GM18507 (cell line): Measurements from ENCODE around the gene TIMP2.

Experiments used
- DNase-seq: peaks from one replicate; pipeline ENCODE4 v3.0.0; 2011; ENCODE audit warnings: low read depth; ENCODE audit not compliant: insufficient read length; ENCODE audit errors: extremely low spot score
- FAIRE-seq: peaks from 2 replicates; lab custom pipeline; 2011; peaks lifted over from hg19 to GRCh38; lab: Jason Lieb, UNC

The TIMP2 gene

DNA sequence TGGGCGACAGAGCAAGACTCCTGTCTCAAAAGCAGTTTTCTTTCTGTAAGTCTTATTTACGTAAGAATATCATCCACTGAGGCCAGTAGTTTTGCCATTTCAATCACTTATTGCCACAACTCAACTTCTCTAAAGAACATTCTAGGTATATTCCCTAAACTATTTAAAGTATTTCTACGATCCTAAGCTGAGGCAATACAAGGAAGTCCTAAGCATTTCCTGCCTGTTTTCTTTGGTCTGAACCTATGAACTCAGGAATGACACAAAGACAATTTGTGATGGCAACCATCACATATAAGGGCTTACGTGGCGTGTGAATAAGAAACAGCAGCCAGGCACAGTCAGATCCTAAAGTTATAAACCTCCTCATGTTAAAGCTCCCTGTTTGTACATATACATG is 98.8 kb downstream of the TIMP2 start:
- no peak for DNase-seq
- no peak for FAIRE-seq

DNA sequence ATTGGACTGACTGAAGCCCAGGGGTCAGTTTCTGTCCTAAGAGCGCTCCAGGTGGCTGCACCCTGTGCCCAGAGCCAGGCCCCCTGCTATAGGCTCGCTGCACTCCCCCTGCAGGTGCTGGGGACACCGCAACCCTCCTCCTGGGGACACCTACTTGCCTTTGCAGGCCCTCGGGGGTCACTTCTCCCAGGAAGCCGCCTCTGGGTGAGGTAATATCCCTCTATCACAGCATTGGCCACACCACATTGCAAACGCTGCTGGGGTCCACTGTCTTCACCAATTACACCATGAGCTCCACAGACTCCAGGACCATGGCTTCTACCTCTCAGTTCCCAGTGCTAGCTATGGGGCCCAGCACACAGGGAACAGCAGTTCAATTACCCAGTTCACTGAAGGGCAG is 99.5 kb downstream of the TIMP2 start:
- DNase-seq = no peak
- FAIRE-seq = no peak

DNA sequence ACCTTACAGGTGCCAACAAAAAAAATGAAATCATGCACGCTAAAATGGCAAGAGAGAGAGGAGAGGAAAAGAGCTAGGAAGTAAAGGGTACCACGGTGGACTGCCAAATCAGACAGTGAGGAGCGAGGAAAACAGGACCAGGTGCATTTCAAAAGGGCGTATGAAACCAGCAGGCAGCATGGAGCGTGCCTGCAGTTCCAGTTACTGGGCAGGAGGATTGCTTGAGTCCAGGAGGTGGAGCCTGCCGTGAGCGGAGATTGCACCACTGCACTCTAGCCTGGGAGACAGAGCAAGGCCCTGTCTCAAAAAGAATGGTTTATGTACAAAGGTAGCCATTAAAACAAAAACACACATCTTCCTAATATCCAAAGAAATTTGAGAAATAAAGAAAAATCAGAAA is 100.9 kb downstream of the TIMP2 start:
- DNase-seq (no peak), FAIRE-seq (no peak)

DNA sequence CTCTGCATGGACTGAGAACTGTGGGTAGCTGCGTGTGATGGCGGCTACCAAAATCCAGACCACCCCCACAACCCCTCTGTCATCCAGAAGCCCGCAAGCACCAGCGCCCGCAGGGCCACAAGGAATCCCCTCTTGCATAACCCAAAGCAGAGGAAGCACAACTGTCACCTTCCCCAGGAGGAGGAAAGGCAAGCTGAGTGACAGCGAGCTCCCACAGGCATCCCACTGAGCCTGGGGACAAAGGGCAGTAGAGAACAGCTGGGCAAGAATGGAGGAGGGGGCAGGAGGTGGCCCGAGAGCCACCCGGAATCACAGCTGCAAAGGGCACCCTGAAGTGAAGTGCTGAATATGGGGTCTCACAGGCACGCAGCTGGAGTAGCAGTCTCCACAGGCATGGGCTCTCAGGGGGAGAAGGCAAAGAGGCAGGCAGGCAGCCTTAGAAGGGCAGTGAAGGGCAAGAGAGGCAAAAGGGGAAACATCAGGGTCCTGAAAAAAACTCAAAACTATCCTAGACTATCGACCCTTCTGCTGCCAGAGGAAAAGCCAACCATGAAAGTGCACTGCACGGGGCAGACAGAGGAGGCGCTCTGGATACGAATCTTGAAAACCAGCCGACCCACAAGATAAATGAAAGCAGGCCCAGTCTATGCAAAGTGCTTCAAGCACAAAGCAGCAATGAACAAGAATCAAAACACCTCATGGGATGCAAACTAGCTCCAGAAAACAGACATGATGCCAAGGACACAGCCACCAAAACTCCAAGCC is 101.7 kb downstream of the TIMP2 start:
- no peak for DNase-seq
- no peak for FAIRE-seq

DNA sequence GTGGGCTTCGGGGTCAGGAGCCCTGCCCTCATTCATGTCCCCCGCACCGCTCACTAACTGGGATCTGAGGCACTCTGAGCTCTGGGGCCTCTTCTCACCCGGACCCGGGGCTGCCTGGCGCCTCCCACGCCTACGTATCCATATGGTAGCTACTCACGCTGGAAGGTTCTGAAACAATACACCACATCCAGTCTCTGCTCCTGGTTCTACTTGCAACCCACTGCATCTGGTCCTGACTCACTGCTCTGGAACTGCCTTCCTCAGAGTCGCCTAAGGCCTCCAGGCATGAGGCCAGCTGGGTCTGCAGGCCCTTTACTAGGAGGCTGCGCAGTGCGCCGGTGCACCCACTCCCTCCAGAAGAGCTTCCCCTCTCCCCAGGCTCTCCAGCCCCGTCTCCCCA is 102.6 kb downstream of the TIMP2 start:
- DNase-seq = no peak
- FAIRE-seq = no peak

DNA sequence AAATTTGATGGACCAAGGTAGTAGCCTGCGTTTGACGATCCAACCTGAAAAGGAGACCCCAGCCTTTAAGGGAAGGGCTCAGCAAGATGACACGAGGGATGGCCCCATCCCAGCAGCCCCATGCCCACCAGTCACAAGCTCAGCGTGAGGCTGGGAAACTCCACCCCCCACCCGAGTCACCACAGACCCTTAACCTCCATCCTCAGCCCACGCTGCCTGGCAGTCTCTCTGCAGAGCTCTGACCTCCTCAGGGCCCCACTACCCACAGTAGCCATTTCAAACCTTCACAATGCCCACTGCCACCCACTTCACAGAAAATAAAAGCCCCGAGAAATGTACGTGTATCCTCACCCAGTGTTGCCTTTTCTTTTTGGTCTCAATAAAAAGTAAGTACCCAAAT is 103.2 kb downstream of the TIMP2 start:
- DNase-seq (no peak), FAIRE-seq (no peak)

DNA sequence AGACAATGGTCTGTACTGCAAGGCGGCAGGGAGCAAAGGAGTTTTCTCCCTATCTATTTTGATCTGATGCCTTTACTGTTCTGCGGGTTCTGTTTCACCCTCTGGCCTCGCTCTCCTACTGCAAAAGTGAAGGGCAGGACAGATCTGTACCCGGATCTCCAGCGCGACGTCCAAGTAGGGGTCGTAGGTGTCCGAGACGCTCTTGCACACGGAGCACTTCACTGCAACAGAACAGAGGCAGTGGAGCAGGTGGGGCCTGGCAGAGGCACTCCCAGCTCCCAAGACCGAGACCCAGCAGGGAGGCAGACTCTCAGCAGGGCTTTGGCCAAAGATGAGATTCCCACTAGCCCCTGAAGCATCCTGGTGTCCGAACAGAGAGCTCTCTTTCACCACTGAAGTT is 104.3 kb downstream of the TIMP2 start:
- DNase-seq (no peak), FAIRE-seq (no peak)

DNA sequence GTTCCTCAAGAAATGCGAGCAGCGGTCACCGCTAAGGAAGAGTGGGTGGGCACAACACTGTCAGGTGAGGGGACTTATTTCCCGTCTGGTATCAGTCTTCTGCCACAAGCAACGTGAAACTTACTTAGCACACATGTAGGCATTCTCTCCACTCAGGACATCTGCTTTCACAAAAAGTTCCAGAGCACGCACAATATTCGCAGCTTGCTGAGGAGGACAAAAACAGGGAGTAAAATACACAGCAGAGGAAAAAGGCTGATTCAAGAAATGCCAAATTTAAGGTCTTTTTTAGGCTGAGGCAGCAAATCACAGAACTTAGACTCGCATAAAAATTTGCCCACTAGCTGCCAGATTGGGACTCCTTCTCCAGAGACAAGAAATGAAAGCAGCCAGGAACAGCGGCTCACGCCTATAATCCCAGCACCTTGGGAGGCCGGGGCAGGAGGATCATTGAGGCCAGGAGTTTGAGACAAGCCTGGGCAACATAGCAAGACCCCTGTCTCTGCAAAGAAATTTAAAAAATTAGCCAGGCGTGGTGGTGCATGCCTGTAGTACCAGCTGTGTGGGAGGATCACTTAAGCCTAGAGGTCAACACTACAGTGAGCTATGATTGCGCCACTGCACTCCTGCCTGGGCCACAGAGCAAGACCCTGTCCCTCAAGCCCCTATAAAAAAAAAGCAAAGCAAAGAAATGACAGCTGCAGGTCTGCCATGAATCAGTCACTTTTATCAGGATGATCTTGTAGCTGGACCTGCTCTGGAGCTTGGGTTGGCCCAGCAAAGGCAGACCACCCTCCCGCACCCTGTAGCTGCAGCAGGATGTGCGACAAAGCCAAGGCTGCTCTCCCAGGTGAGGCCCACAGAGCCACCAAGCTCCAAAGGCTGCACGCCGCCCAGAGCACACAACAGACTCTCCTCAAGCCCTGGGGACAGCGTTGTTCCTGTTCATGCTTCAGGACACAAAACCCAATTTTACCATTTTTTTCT is 105.1 kb downstream of the TIMP2 start:
- FAIRE-seq (no peak), DNase-seq (no peak)

DNA sequence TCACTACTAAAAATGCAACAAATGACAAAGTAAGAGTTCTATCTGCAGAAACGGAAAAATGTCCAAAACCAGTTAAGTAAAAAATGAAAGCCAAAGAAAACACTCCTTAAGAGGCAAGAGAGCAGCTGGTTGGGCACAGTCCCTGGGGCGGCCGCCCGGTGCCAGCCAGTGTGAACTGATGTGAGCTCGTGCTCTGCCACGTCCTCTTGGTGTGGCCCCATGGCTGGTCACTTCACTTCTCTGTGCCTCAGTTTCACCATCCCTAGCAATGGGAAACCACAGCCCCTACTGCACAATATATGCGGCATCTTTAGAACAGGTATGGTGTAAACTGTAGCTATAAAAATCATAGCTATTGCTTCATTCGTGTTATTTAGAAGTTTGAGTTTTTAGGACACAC is 105.8 kb downstream of the TIMP2 start:
- FAIRE-seq (no peak), DNase-seq (no peak)

DNA sequence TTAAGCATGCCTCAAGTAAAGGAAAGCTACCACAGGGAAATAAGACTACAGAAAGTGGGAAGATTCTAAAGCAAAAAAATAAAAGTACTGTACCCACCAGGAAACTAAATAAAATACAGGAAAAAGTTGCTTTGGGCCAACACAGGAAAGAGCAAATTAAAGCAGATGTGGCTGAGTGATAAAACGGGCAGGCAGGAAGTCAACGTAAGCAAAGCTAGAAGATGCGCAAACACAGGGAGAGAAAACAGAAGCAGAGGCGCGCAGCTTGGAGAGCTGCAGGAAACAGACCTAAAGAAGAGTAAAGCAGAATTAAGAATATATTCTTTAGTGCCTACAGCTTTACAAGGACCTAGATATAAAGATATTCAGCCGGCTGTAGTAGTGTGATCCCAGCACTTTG is 106.3 kb downstream of the TIMP2 start:
- FAIRE-seq (no peak), DNase-seq (no peak)

DNA sequence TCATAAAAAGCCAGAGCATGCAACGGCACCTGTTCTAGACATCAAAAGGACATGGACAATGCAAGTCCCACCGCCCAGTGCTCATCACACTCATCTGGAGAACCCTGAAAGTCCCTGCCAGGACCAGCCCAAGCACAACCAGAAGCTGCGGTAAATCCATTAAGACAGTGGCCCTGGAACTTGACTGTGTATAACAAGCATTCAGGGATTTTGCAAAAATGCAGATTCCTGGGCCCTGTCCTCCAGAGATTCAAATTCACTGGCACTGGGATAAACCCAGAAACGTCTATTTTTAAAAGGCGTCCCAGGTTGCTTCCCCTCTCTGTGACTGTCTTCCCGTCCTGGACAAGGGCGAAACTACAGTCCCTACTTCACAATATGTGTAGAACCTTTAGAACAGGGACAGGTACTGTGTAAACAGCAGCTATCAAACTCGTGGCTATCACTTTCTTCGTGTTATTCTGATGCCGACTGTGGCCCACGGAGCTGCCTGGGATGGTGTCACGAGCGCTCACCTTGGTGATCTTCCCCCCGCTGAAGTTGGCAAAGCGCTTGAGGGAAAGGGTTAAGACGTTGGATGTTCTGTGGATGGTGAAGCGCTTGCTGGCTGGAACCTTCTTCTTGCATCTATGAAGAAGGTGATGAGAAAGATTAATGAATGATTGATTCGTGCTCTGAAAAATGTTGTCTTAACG is 106.9 kb downstream of the TIMP2 start:
- FAIRE-seq (no peak), DNase-seq (no peak)

DNA sequence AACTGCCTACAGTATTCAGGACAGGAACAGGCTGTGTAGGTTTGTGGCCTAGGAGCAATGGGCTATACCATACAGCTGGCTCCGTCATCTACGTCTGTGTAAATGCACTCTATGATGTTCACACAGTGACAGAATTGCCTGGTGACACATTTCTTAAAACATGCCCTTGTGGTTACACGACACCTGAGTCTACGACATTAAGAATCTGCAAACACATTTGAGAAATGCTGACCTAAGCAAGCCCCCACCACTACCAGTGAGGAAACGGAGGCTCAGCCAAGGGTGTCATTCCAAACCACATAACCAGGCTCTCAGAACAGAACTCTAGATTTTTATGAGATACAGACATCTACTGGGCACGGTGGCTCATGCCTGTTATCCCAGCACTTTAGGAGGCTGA is 108.1 kb downstream of the TIMP2 start:
- no peak for FAIRE-seq
- DNase-seq = no peak

DNA sequence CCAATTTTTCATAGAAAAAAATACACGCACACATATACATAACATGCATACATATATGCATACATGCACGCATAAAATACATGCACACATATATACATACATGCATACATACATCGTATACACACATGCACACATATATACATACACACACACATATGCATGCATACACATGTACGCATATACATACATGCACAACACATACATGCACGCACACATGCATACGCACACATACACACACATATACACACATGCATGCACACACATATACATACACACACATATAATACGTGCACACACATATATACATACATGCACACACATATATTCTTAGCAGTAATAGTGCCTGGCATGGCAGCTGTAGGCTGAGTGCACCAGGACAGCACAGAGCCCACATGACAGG is 109.5 kb downstream of the TIMP2 start:
- DNase-seq (no peak), FAIRE-seq (no peak)

DNA sequence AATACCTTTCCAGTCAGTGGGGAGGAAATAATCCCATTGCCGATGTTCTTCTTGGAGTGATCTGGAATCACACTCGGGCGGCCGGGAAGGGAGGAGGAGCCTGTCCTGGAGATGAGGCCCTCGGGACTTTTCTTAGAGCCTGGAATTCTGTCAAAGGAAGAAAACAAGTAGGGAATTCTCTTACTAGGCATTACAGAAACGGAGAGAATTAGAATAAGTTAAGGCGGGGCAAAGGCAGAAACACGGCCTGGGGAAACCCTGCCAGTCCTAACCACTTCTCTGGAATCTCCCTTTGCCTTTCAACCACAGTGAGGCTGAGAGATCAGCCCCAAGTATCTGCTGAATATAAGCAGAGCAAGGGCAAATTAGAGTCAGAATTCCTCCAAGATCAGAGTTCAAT is 112.3 kb downstream of the TIMP2 start:
- DNase-seq (no peak), FAIRE-seq (no peak)

DNA sequence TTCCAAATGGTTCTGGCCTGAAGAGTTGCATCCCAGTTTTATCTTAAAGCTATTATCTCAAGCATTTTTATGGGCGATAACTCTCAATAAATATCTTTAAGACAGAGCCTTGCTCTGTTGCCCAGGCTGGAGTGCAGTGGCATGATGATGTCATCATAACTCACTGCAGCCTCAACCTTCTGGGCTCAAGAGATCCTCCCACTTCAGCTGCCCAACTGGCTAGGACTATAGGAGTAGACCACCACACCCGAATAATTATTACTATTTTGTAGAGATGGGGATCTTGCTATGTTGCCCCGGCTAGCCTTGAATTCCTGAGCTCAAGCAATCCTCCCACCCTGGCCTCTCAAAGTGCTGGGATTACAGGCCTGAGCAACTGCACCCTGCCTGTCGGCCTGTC is 117.0 kb downstream of the TIMP2 start:
- FAIRE-seq = no peak

DNA sequence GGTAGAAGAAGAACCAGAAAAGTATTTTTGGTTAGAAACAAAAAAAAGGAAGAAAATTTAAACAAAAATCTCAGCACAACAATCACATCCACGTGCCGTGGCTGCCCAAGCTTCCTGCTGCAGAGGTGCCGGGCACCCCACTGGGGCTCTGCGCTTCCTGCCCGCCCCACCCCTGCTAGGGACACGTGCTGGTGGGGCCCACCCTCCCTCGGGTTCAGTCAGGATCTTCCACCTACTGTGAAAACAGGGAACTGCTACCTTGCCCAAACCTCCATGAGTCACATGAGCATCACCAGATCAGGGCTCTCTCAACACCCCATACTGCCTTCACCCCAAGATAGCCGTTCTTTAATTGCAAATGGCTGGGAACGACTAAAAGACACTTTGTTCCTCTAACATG is 118.7 kb downstream of the TIMP2 start:
- DNase-seq = no peak
- no peak for FAIRE-seq

More for the DNA sequence above, 117.0 kb downstream of the TIMP2 start:
- no peak for DNase-seq

DNA sequence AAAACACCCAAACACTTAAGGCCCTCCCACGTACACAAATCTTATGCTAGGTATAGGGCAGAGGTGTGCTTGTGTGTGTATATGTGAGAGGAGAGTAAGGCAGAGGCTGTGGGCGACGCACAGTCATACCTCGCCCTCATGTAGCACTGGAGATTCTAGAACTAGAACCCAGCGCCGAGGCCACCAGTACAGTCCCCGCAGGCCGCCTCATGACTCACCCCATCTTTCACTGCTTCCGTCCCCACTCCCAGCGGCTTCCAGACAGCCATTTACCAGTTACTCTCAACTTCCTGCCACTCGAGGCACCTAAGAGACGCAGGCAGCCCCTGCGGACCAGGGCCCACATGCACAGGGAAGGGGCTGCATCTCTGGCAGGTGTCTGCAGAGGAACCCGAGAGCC is 119.9 kb downstream of the TIMP2 start:
- no peak for DNase-seq
- FAIRE-seq = no peak

DNA sequence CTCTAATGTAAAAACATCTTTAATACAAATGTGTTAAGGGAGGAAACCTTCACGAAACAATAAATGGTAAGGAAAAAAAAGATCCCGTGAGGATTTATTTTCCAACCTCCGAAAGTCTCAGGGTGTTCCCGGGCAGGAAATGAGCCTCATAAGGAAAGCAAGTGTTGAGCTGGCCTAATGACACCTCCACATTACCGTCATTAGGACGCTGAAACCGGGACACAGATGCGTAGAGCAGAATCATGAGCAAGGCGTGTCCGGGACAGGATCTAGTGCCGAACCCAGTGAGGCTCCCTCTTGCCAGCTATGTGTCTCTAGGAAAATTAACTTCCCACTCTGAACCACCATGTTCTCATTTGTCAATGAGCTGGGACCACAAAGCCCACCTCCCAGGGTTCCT is 120.4 kb downstream of the TIMP2 start:
- DNase-seq (no peak), FAIRE-seq (no peak)

DNA sequence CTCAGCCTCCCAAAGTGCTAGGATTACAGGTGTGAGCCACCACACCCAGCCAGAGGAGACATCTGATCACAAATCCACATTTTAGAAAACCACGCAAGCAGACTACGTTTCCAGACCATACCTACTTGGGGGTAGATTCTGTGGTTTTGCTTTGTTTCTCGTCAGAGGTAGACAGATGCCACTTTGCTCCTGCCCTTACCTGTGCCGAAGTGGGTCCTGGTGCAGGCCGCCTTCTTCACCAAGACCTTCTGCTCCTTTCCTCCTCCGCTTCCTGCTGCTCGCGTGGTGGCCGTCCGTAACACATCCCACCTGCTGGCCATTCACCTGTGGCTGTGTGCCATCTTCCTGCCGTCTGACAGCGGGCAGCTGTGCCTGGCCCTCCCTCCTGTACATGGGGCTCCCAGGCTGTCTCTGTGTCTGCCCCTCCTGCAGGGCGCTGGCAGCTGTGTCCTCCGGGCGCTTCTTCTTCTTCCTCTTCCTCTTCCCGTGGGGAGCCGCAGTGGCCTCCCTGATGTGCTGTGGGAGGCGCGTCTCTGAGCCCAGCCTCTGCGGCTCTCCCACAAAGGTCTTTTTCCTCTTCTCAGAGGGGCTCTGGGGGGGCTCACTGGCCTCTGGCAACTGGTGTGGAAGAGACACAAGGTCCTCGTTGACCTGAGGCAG is 121.9 kb downstream of the TIMP2 start:
- DNase-seq (no peak), FAIRE-seq (no peak)
